Left cardiac atrium (tissue), 4 donors: Measurements from ENCODE around the gene NLRC3. TPM values are rescaled to one million over a fixed set of nuclear protein-coding genes. Genes with fewer than 3 reads are reported as not detected.
"Not testable (repeated sequence)": the region's sequence is repeated elsewhere in the genome, so short reads cannot be mapped to it uniquely, and the experiment has no call there.

Experiments
- ATAC-seq, 2 donors: fragments of 200-7000 bp; cut with Tn5 transposase; one replicate each; pipeline ENCODE4 v1.9.1; 2020; ENCODE audit warnings: mild to moderate bottlenecking in 2 of 2, moderate library complexity in 2 of 2
- DNase-seq: peaks from one replicate; pipeline ENCODE4 v3.0.0-alpha.2; 2020
- intact Hi-C, 2 donors: fragments of 100-400 bp; cut with DNase I; formaldehyde crosslinking; loops; one replicate each; pipeline versions ENCODE4 v1.14.1 to v1.15.1; 2022 to 2023
- long read RNA-seq: library from polyadenylated mRNA; unstranded; transcript quantifications from one replicate; pipeline ENCODE4 v2.0.0, GENCODE V29; 2021
- total RNA-seq, 2 donors: library from RNA; stranded (reverse); fragmentation: NEBNext Ultra II Directional; extraction: Animal tissue kit (Norgen Biotek cat#: 25700); gene quantifications; one replicate each; pipeline ENCODE4 v1.2.1, GENCODE V29; 2021
- donor health status: DM: no; HTN: yes; CAD: no.
- donor health status: DM: no; HTN: yes; CAD: no; lungs with severe emphysema.
- donor health status: DM: yes; HTN: yes; CAD: no.
- donor health status: Dilated cardiomyopathy.

NLRC3 gene, protein sequence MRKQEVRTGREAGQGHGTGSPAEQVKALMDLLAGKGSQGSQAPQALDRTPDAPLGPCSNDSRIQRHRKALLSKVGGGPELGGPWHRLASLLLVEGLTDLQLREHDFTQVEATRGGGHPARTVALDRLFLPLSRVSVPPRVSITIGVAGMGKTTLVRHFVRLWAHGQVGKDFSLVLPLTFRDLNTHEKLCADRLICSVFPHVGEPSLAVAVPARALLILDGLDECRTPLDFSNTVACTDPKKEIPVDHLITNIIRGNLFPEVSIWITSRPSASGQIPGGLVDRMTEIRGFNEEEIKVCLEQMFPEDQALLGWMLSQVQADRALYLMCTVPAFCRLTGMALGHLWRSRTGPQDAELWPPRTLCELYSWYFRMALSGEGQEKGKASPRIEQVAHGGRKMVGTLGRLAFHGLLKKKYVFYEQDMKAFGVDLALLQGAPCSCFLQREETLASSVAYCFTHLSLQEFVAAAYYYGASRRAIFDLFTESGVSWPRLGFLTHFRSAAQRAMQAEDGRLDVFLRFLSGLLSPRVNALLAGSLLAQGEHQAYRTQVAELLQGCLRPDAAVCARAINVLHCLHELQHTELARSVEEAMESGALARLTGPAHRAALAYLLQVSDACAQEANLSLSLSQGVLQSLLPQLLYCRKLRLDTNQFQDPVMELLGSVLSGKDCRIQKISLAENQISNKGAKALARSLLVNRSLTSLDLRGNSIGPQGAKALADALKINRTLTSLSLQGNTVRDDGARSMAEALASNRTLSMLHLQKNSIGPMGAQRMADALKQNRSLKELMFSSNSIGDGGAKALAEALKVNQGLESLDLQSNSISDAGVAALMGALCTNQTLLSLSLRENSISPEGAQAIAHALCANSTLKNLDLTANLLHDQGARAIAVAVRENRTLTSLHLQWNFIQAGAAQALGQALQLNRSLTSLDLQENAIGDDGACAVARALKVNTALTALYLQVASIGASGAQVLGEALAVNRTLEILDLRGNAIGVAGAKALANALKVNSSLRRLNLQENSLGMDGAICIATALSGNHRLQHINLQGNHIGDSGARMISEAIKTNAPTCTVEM
- 1 to 10 TPM in 1 of 2 donors, under 1 TPM in 1; 0.81 to 1.0 TPM for total RNA-seq
- long read RNA-seq, partial matches to known transcripts: 1 of 2 reads
- long read RNA-seq, other reads (novel, unspliced or antisense): 1 of 2 reads

DNA sequence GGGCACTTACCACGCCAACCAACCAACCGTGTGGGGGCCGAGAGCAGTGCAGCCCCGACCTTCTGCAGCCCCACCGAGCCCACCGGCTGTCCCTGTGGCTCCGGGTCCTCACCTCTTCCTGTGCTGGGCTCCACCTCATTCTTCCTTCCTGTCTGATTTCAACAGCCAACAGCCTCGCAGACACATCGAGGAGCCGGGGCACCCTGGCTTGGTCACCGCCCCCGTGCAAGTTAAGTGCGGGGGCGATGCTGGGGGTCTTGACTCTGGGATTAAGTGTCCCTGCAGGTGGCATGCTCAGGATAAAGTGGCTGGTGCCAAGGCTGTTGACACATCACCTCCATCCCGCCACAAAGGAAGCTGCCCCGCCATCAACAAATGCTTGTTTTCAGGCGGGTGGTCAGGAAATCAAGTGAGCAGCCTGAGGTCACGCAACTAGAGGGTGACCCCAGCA lies at the start of gene NLRC3:
Gene NLRC3 (minus strand): TSS at position 102 of the 451 bp plus-strand sequence. CDS start 12,367 bp downstream, outside the sequence.
- intact Hi-C loops: no loop called here
- DNase-seq: no peak
- ATAC-seq: peak in 1 of 2 donors; percentile 18

DNA sequence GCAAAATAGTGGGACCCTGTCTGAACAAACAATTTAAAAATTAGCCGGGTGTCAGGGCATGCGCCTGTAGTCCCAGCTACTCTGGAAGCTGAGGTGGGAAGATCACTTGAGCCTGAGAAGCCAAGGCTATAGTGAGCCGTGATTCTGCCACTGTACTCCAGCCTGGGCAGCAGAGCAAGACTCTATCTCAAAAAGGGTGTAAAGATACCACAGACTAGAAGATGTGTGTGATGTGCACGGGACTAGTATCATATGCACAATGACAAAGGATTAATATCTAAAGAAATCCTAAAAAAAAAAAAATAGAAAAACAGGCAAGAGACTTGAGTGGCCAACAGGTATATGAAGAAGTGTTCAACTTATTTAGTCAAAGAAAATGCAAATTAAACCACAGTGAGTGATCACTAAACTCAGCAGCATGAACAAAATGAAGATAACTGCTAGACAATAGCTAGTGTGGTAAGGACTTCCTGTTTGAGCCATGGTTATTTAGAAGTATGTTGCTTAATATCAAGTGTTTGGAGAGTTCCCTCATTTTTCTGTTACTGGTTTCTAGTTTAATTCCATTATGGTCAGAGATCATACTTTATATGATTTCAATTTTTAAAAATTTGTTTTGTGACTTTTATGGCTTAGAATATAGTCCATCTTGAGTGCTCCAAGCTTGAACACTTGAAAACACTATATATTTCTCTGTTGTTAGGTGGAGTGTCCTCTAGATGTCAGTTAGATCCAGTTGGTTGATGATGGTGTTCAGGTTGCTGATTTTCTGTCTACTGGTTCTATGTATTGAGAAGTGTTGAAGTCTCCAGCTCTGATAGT lies 48.9 kb upstream of the NLRC3 start:
- intact Hi-C loops: no loop called here
- ATAC-seq (no peak), DNase-seq (no peak)

DNA sequence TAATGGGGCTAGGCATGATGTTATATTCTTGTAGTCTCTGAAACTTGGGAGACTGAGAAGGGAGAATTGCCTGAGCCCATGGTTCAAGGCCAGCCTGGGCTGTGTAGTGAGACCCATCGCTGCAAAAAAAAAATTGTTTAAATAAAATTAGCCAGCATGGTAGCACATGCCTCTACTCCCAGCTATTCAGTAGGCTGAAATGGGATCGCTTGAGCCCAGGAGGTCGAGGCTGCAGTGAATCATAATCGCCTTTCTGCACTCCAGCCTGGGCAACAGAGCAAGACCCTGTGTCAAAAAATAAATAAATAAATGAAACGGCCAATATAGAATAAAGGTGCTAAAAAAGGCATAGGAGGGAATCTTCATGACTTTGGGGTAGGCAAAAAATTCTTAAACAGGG lies 48.1 kb upstream of the NLRC3 start:
- intact Hi-C loops: no loop called here
- DNase-seq (no peak), ATAC-seq (no peak)

DNA sequence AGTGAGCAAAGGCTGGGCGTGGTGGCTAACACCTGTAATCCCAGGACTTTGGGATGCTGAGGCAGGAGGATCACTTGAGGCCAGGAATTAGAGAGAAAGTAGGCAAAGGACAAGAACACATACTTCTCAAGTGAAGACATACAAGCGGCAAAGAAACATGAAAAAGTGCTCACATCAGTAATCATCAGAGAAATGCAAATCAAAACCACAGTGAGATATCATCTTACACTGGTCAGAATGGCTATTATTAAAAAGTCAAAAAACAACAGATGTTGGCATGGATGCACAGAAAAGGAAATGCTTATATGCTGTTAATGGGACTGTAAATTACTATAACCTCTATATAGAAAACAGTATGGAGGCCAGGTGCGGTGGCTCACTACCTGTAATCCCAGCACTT lies 46.4 kb upstream of the NLRC3 start:
- no peak for ATAC-seq
- intact Hi-C loops: no loop called here
- DNase-seq: no peak

DNA sequence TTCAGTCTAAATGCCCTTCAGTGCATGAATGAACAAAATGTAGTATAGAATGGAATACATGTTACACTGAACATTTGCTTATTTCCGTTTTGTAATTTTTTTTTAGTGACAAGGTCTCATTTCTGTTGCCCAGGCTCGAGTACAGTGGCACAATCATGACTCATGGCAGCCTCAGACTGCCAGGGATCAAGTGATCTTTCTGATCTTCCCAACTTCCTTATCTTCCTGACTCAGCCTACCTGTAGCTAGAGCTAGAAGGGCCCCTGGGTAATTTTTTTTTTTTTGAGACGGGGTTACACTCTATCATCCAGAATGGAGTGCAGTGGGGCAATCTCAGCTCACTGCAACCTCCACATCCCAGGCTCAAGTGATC lies 41.6 kb upstream of the NLRC3 start:
- ATAC-seq: no peak
- intact Hi-C loops: no loop called here

DNA sequence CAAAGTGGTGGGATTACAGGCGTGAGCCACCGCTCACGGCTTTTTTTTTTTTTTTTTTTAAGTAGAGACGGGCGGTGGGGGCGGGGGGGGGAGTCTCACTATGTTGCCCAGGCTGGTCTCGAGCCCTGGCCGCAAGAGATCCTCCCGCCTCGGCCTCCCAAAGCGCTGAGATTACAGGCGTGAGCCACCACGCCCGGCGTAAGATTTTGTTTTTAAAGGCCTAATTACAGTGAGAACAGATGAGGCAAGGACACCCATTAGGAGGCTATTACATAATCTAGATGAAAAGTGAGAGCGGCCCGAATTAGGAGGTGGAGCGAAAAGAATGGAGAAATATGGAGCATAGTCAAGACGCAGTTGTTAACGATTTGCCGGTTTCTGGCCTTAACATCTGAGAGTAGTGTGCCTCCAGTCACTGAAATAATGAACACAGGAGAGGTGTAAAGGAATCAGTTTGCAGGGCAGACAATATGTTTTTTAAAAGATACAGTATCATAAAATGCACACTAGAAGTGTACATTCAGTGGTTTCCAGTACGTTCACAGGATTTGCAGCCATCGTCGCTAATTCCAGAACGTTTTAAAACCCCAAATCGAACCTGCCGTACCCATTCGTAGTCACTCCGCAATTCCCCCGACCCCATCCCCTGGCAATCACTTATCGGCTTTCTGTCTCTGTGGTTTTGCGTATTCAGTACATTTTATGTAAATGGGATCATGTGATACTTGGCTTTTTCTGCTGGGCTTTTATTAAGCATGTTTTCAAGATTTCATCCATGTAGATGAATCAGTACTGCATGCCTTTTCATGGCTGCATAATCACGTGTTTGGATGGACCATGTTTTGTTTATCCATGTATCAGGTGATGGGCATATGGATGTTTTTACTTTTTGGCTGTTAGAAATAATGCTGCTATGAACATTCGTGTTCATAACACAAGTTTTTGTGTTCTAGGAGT lies 35.6 kb upstream of the NLRC3 start:
- no peak for ATAC-seq
- intact Hi-C loops: no loop called here

More for the DNA sequence above, 41.6 kb upstream of the NLRC3 start:
- no peak for DNase-seq

DNA sequence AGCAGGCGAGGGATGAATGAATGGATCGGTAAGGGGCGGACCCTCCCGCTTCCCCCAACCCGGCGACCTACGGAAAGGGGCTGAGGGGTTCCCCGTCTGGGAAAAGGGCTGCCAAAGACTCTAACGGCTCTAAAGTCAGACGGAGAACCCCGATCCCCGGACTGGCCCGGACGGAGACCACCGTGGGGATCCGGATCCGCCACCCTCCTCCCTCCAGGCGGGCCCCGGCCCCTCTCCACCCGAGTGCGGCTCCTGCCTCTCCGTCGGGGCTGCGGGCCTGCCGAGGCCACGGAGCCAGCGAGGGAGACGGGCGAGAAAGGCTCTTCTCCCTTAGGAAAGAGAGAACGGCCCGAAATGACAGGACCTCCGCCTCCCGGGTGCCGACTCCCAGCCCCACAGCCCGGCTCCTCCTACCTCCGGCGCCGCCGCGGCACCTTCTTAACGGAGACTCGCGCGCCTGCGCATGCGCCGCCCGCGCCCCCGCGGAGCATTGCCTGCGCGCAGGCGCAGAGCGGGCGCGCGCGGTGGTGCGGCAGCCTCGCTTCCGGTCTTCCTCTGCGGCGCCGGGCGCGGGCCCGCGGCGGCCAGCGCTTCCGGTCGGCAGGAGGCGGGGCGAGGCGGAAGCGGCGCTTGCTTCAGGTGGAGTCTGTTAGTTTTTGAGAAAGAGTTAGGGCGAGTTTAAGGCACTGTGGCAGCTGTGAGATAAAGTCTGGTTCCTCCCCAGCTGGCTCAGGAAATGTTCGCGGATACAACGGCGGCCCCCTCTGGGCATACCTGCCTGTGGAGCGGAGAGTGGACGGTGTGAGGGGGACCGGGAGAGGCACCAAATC lies 34.2 kb upstream of the NLRC3 start, which contains the start of gene SLX4:
Gene SLX4 (minus strand): TSS at position 461 of the 830 bp plus-strand sequence. CDS start 2,642 bp downstream, outside the sequence.
- ATAC-seq (peak; percentile 98), DNase-seq (peak; percentile 93)
- intact Hi-C loops: no loop called here

More for the DNA sequence above, 35.6 kb upstream of the NLRC3 start:
- DNase-seq: no peak

DNA sequence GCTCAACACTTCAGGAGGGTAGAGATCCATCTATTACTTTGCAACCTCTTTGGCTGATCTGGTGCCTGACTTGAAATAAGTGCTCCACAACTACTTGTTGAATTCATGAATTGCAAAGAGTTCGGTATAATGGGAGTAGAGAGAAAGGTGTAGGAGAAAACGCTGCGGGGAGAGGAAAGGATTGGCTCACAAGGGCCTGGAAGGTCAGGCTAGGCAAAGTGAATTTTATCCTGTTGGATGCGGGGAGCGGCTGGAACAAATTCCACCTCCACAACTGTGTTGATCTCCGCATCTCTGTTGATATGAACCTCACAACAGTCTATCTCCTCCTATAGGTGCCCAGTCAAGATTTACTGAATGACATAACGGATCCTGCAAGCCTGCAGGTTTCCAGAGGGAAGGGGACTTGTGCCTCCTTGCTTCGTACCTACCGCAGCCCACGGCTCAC lies 33.5 kb upstream of the NLRC3 start:
- no peak for DNase-seq
- ATAC-seq: no peak
- intact Hi-C loops: no loop called here

DNA sequence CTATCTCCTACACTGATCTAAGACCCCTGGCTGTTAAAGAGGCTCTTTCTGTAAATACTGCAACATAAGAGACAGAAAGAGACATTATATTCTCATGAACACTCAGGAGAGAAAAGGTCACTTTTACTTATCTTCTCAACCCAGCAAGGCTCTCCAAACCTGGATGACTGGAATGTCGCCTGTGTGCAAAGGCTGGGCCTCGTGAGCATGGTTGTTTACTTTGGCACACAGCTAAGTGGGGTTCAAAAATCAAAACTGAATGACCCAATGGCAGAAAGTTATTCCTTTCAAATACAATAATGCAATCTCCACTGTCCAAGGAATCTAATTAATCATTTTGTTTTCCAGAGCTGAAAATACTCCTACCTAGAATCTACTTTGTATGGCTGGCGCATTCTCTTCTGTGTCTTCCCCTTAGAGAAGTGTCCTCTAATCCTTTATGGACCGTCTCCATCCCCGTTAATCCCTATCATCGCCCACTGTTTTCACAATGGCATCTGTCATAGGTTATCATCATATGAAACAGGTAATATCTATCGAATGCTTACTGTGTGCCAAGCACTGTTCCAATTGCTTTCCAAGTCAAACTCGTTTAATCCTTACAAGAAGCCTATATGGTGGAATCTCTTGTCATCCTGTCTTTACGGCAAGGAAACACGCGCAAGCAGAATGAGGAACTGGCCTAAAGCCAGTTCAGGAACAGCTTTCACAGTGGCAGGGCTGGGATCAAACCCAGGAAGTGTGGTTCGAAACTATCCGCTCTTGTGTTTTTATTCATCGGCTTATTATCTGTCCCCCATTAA lies 32.9 kb upstream of the NLRC3 start:
- intact Hi-C loops: loop anchor here in 1 of 2 donors (10.0 kb wide), 1 partner anchor 75 kb away; no protein-coding TSS in a partner anchor
- DNase-seq: no peak
- no peak for ATAC-seq

DNA sequence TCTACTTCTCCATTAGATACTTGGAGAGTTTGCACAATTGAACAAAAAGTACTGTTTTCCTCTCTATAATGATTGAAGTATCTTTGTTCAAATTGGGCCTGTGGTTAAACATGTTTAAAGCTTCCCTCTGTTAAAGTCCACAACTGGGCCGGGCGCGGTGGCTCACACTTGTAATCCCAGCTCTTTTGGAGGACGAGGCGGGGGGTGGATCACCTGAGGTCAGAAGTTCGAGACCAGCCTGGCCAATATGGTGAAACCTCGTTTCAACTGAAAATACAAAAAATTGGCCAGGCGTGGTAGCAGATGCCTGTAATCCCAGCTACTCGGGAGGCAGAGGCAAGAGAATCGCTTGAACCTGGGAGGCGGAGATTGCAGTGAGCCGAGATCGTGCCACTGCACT lies 31.8 kb upstream of the NLRC3 start:
- intact Hi-C loops: loop anchor here in 1 of 2 donors (10.0 kb wide), 1 partner anchor 74 kb away; no protein-coding TSS in a partner anchor
- ATAC-seq, DNase-seq: not testable (repeated sequence)

DNA sequence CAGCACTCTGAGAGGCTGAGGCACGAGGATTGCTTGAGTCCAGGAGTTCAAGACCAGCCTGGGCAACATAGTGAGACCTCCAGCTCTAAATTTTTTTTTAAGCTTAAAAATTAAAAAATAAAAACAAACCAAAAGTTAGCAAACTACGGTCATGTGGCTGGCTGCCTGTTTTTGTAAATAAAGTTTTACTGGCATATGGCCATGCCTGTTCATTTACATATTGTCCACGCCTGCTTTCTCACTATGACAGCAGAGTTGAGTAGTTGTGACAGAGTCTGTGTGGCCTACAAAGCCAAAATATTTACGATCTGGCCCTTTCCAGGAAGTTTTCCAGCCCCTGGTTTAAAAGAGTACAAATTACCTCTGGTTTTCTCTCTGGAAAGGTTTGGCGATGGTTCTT lies 30.9 kb upstream of the NLRC3 start:
- ATAC-seq (no peak), DNase-seq (no peak)
- intact Hi-C loops: loop anchor here in 1 of 2 donors (10.0 kb wide), 1 partner anchor 73 kb away; no protein-coding TSS in a partner anchor

DNA sequence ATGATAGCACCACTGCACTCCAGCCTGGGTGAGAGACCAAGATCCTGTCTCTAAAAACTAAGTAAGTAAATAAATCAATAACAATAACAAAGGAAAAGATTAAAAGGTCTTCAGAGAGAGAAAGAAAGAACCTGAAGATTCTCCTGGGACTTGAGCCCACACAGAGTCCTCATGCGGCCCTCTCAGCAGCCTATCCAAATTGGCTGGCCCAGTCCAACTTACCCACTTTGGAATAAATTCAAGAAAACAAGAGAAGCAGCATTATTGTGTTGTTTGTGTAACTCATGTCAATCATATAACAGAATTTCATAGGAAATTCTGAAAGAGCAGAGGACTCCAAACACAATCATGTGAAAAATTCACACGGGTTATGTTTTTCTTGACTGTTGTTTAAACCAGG lies 30.4 kb upstream of the NLRC3 start:
- intact Hi-C loops: loop anchor here in 1 of 2 donors (10.0 kb wide), 1 partner anchor 73 kb away; no protein-coding TSS in a partner anchor
- DNase-seq: no peak
- ATAC-seq: no peak

DNA sequence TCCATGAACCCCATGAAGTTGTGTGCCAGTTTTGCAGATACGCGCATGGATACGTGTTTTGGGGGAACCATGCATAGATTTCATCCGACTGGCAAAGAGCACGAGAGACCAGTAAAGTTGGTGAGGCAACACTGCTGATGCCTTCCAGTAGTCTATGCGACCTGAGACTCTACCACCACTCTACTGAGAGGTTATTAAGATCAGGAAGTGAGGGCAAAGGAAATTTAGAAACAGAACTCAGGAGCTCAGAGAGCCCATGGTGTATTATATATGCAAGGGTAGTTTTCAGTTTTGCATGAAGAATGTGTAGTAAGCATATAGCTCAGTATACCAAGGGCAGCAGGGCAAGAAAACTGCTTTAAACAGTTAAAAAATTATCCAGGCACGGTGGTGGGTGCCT lies 30.0 kb upstream of the NLRC3 start:
- intact Hi-C loops: loop anchor here in 1 of 2 donors (10.0 kb wide), 1 partner anchor 72 kb away; no protein-coding TSS in a partner anchor
- ATAC-seq (no peak), DNase-seq (no peak)

DNA sequence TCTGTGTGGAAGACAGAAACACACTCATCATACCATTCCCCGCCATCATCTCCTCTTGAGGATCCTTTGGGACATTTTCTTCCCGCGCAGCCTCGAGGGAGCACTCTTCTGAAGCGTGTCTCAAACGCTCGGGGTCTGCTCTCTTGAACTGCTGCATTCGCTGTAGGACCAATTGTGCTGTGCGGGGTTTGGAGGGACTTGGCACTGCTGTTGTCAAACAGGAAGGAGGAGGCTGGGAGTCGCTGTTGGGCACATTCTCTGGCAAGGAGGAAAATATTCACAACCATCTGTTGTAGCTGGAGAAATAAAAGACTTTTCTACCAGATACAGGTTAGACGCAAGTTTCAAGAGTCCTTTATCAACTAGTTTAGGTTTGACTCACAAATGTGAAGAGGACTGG lies 29.2 kb upstream of the NLRC3 start:
- intact Hi-C loops: loop anchor here in 1 of 2 donors (10.0 kb wide), 1 partner anchor 72 kb away; no protein-coding TSS in a partner anchor
- DNase-seq (no peak), ATAC-seq (no peak)

DNA sequence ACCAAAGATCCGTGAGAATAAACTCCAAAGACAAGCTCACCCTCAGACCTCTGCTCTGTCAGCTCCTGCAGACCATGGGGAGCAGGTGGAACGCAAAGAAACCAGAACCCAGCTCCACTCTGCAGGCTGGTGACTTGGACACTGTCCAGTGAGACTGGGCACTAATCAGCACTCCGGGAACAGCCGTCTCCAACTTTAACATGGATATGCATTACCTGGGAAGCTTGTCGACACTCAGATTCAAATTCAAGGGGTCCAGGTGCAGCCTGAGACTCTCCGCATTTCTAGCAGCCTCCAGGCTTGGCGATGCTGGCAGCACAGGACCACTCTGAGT lies 25.1 kb upstream of the NLRC3 start:
- intact Hi-C loops: loop anchor here in 1 of 2 donors (10.0 kb wide), 1 partner anchor 67 kb away; no protein-coding TSS in a partner anchor
- ATAC-seq: no peak
- no peak for DNase-seq
